GM18498 (cell line): Measurements from ENCODE around the gene SH2D4B.

Source experiments
- ATAC-seq: cut with Tn5 transposase; IDR thresholded peaks from one replicate; pipeline ENCODE4 v1.9.1; 2021; ENCODE audit warnings: mild to moderate bottlenecking, moderate library complexity; ENCODE audit not compliant: unreplicated experiment

SH2D4B gene

GRCh38 chr10:80503584-80504157 is 34.0 kb upstream of the SH2D4B start:
- ATAC-seq, result no peak

- ATAC-seq, result no peak
These were observed 33.4 kb upstream of the SH2D4B start for GRCh38 chr10:80504158-80504811.

GRCh38 chr10:80504897-80505465 is 32.7 kb upstream of the SH2D4B start:
- ATAC-seq, result no peak

- ATAC-seq, result no peak
These were observed 31.5 kb upstream of the SH2D4B start for GRCh38 chr10:80506189-80506575.

- no peak for ATAC-seq
These were observed 30.7 kb upstream of the SH2D4B start for GRCh38 chr10:80506836-80507487.

GRCh38 chr10:80509108-80509402 is 28.6 kb upstream of the SH2D4B start:
- no peak for ATAC-seq

- no peak for ATAC-seq
These were observed 28.1 kb upstream of the SH2D4B start for GRCh38 chr10:80509403-80510161.

- no peak for ATAC-seq
These were observed 25.6 kb upstream of the SH2D4B start for GRCh38 chr10:80512031-80512526.

GRCh38 chr10:80513106-80513505 is 24.6 kb upstream of the SH2D4B start:
- ATAC-seq, result no peak

GRCh38 chr10:80515511-80515910 is 22.2 kb upstream of the SH2D4B start:
- ATAC-seq, result no peak

- ATAC-seq, result no peak
These were observed 21.8 kb upstream of the SH2D4B start for GRCh38 chr10:80515941-80516340.

- no peak for ATAC-seq
These were observed 21.1 kb upstream of the SH2D4B start for GRCh38 chr10:80516506-80517075.

GRCh38 chr10:80517416-80518142 is 20.1 kb upstream of the SH2D4B start:
- no peak for ATAC-seq

- peak; percentile 35 for ATAC-seq
These were observed 19.4 kb upstream of the SH2D4B start for GRCh38 chr10:80518143-80518806.

- ATAC-seq, result peak; percentile 33
These were observed 18.8 kb upstream of the SH2D4B start for GRCh38 chr10:80518807-80519360.

- ATAC-seq, result no peak
These were observed 17.6 kb upstream of the SH2D4B start for GRCh38 chr10:80519936-80520650.

- no peak for ATAC-seq
These were observed 16.8 kb upstream of the SH2D4B start for GRCh38 chr10:80520661-80521470.

- ATAC-seq, result no peak
These were observed 14.8 kb upstream of the SH2D4B start for GRCh38 chr10:80522756-80523363.
